ENCODE results near the gene SMAD6. TPM values are rescaled to one million over a fixed set of nuclear protein-coding genes. Genes with fewer than 3 reads are reported as not detected.

SMAD6 gene
- total RNA-seq, 1 donor from 2014 or later = 20.3 TPM

DNA sequence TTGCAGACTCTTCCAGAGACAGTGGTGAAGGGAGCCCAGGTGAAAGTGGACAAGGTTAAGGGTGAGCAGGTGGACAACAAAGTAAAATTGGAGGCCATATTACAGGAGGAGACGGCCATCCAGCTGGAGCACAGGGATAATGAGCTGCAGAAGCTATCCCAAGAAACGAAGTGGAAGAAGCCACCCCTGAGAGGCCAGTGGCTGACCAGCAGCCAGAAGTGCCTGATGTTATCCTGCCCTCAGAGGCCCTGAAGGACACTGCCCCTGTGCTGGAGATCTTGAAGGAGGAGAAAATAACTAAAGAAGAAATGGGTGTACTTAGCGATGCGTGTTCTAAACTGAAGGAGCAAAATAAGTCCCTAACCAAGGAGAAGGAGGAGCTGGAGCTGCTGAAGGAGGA, 107.6 kb downstream of the SMAD6 start:
- Histone ChIP-seq H3K27me3 (ENCODE audit: low read depth) (no peaks in the 10 kb centered on the region), H3K36me3 (no peaks in the 10 kb centered on the region), H3K4me3 (no peak overlapping the region), H3K4me1 (no peaks in the 10 kb centered on the region), H3K27ac (replicated peaks) (no peak overlapping the region), H3K9me3 (replicated peaks) (peaks cover 10% of the 10 kb centered on the region)
- DNase-seq = no peak
- TF ChIP-seq, protein P1, sequence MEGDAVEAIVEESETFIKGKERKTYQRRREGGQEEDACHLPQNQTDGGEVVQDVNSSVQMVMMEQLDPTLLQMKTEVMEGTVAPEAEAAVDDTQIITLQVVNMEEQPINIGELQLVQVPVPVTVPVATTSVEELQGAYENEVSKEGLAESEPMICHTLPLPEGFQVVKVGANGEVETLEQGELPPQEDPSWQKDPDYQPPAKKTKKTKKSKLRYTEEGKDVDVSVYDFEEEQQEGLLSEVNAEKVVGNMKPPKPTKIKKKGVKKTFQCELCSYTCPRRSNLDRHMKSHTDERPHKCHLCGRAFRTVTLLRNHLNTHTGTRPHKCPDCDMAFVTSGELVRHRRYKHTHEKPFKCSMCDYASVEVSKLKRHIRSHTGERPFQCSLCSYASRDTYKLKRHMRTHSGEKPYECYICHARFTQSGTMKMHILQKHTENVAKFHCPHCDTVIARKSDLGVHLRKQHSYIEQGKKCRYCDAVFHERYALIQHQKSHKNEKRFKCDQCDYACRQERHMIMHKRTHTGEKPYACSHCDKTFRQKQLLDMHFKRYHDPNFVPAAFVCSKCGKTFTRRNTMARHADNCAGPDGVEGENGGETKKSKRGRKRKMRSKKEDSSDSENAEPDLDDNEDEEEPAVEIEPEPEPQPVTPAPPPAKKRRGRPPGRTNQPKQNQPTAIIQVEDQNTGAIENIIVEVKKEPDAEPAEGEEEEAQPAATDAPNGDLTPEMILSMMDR (IDR thresholded peaks at IDR 0.05; ENCODE audit: borderline replicate concordance) = no peak
- intact Hi-C loops (cut with micrococcal nuclease) = no loop called here

DNA sequence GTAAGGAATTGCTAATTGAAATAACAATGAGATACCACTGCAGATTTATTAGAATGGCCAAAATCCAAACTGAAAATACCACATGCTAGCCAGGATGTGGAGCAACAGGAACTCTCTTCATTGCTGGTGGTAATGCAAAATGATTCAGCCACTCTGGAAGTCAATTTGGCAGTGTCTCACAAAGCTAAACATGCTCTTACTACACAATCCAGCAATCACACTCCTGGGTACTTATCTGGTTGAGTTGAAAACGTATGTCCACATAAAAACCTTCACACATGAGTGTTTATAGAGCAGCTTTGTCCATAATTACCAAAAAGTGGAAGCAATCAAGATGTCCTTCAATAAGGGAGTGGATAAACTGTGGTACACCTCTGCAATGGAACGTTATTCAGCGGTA, 113.3 kb downstream of the SMAD6 start:
- DNase-seq = no peak
- Histone ChIP-seq H3K36me3 (no peaks in the 10 kb centered on the region), H3K27me3 (ENCODE audit: low read depth) (no peaks in the 10 kb centered on the region), H3K9me3 (replicated peaks) (peaks cover 10% of the 10 kb centered on the region), H3K4me3 (no peak overlapping the region), H3K27ac (replicated peaks) (no peak overlapping the region), H3K4me1 (no peaks in the 10 kb centered on the region)
- TF ChIP-seq, protein P1 (IDR thresholded peaks at IDR 0.05; ENCODE audit: borderline replicate concordance) = no peak
- intact Hi-C loops (cut with micrococcal nuclease) = no loop called here

DNA sequence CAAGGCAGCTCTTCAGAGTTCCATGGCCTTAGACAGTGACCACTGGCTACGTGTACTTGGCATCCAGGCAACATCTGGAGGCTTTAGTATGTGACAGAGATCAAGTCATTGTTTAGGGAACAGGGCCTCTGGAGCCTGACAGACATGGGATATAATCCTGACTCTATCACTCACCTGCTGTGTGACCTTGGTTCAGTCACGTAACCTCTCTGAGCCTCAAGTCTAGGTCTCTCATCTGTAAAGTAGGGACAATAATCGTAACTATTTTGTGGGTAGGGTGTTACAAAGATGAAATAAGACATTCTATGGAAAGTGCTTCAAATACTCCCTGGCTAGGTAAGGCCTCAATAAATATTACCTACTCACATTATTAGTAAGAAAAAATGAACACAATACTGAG, 114.2 kb downstream of the SMAD6 start:
- H3K36me3 ChIP-seq = no peaks in the 10 kb centered on the region
- no peak overlapping the region for H3K27ac ChIP-seq (replicated peaks)
- TF ChIP-seq, protein P1 (IDR thresholded peaks at IDR 0.05; ENCODE audit: borderline replicate concordance) = no peak
- no peaks in the 10 kb centered on the region for H3K27me3 ChIP-seq (ENCODE audit: low read depth)
- no peaks in the 10 kb centered on the region for H3K4me1 ChIP-seq
- no peak overlapping the region for H3K4me3 ChIP-seq
- DNase-seq = no peak
- intact Hi-C loops (cut with micrococcal nuclease) = no loop called here
- H3K9me3 ChIP-seq (replicated peaks) = peaks cover 10% of the 10 kb centered on the region

DNA sequence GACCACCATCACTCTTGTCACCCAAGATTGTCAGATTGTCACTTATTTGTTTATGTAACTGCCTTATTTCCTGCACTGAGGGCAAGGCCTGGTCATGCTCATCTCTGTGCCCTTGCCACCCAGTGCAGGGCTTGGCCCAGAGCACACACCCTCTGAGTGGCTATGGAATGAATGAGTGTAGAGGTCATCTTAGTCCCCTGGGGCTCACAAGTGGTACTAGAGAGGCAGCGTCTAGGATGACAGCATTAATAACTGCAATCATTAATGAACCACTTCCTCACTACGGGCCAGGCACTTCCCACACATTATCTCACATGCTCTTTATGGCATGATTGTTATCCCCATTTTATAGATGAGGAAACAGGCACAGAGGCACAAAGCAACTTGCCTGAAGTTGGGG, 117.0 kb downstream of the SMAD6 start:
- Histone ChIP-seq H3K9me3 (replicated peaks) (peaks cover 3% of the 10 kb centered on the region), H3K27me3 (ENCODE audit: low read depth) (no peaks in the 10 kb centered on the region), H3K4me3 (no peak overlapping the region), H3K36me3 (no peaks in the 10 kb centered on the region), H3K4me1 (peaks cover under 1% of the 10 kb centered on the region), H3K27ac (replicated peaks) (no peak overlapping the region)
- DNase-seq = no peak
- TF ChIP-seq, protein P1 (IDR thresholded peaks at IDR 0.05; ENCODE audit: borderline replicate concordance) = no peak
- intact Hi-C loops (cut with micrococcal nuclease) = no loop called here

DNA sequence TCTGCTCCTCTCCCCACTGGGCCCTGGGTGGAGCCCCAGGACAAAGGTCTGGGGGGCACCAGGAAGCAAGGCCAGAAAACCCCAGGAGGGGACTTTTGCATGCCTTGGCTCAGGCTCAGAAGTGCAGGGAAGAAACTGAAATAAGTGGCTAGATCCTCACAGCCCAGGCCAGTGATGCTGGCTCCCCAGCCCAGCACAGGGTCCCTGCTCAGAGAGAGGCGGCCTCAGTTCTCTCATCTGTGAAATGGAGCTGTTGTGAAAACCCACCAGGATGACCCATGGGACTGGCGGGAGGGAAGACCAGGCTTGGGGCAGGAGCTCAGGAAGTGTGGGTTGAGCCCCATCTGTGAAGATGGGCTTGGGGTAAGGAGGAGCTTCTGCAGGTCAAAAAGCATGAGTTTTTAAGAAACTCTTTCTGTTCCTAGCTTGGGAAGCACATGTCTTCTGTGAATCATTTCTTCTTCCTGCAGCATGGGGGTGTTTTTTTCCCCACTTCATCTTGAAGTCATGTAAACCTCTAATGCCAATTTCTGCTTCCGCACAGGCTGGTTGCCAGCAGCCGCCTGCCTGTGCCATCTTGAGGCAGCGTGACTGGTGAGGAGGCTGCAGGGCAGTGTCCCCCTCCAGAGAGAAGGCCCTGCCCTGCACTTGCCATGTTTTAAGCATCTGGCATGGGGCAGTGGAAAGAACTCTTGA, 118.6 kb downstream of the SMAD6 start:
- TF ChIP-seq, protein P1 (IDR thresholded peaks at IDR 0.05; ENCODE audit: borderline replicate concordance) = no peak
- Histone ChIP-seq H3K9me3 (replicated peaks) (no peaks in the 10 kb centered on the region), H3K4me1 (peaks cover 7% of the 10 kb centered on the region), H3K4me3 (no peak overlapping the region), H3K36me3 (no peaks in the 10 kb centered on the region), H3K27ac (replicated peaks) (no peak overlapping the region), H3K27me3 (ENCODE audit: low read depth) (no peaks in the 10 kb centered on the region)
- intact Hi-C loops (cut with micrococcal nuclease) = no loop called here
- DNase-seq = no peak
